HG02973 (cell line): ENCODE results near the gene VDAC1.
"Not testable (repeated sequence)": the region's sequence is repeated elsewhere in the genome, so short reads cannot be mapped to it uniquely, and the experiment has no call there.

Experiments used
- ATAC-seq: cut with Tn5 transposase; IDR thresholded peaks from one replicate; pipeline ENCODE4 v1.9.1; 2021; ENCODE audit warnings: moderate library complexity; ENCODE audit not compliant: unreplicated experiment

VDAC1 gene

DNA sequence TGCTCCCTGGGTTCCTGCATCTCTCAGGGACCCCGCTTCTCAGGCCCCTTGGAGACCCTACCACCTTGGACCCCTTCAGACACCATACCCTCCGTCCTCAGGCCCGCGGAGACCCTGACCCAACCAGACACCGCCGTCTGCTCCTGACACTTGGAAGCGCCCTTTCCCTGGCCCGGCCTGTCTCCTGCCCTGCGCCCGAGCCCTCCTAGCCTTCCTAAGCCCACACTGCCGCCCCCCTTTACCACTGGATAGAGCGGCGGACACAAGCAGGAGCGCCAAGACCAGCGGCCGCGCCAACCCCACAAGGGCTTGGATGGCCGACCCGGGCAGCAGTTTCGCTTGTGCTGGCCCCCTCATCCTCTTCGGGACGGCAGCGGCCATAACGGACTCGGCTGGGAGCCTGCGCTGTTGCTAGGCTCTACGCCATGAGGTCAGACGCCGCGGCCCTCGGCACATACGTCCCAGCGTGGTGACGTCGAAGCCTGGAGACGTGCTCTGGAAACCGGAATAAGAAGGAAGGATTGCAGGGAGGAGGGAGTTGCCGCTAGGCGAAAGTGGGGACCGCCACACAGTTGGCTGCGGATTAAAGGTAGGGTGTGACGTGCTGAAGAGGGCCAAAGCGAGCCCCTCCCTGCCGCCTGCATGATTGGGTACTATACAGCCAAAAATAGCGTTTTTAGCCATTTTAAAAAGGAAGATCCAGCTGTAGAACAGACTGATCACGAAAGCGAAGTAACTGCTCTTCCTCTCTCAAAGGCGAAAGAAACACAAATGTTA lies 36.4 kb downstream of the VDAC1 start, which contains the start of gene C5orf15:
Gene C5orf15, minus strand, starts transcription at position 422 of the 777 bp plus-strand sequence. Its CDS starts 41 bp downstream, at position 381.
- ATAC-seq: peak; percentile 93

DNA sequence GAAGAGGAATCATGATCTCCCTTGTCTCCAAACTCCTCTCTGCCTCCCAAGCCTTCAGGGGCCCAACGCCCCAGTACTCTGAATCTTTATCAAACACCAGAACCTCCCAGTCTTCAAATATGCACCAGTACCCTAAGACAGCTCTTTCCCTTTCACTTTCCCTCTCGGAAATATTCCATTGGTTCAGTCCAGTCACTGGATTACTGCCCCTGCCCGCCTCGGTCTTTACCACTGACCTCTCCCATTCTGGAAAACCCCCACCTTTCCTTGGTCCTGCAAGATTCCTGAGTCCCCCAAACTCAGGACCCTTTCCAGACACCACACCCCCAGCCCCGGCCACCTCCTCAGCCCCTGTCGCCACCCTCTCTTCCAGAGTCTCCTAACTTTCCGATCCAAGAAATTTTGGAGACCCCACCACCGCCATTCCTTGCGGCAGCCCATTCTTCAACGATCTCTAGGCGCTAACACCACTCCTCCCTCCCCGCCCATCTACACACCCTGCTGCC lies 37.0 kb downstream of the VDAC1 start:
- no peak for ATAC-seq

DNA sequence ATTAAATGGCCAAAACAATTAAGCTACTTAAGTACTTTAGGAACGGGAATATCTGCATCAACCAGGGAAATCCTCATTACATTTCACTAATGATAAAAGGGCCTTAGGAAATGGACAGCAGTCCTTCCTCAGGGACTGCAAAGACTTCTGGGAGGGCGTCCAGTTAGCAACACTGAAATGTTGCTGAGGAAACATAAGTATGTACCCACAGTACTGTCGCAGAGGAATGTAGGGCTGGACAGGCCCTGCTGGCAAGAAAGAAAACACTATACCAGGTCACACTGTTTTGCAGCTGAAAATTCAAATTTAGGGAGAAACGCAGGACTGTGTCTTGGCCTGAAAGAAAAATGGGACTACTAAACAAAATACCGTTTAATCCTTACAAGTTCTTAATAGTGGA lies 37.7 kb downstream of the VDAC1 start:
- ATAC-seq: no peak

DNA sequence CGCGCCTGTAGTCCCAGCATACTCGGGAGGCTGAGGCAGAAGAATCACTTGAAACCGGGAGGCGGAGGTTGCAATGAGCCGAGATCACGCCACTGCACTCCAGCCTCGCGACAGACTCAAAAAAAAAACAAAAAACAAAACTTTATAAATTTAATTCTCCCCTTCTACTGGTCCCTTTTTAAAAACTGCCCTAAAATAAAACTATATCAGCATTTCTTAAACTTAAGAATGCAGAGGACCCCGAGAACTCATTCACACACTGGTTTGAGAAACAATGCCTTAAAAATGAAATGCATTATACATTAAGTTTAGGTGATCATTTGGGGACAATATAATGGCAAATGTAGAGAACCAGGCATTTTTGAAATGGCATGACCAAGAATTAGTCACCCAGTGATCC lies 38.7 kb downstream of the VDAC1 start:
- ATAC-seq: no peak

DNA sequence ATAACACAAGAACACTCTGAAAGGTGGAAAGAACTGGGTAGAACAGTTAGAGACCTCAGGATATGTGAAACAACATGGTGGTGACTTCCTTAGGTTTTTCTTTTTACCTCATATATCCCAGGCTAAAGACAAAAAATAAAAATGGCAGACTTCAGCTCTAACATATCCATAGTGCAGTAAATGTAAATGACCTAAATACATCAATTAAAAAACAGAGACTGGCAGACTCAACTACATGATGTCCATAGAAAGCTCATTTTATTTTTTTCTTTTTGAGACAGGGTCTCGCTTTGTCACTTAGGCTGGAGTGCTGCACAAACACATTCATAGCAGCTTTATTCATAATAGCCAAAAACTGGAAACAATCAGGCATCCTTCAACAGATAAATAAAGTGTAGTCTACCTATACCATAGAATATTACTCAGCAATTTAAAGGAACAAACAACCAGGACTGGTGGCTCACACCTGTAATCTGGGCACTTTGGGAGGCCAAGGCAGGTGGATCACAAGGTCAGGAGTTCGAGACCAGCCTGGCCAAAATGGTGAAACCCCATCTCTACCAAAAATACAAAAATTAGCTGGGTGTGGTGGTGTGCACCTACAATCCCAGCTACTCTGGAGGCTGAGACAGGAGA lies 41.2 kb downstream of the VDAC1 start:
- ATAC-seq: no peak

DNA sequence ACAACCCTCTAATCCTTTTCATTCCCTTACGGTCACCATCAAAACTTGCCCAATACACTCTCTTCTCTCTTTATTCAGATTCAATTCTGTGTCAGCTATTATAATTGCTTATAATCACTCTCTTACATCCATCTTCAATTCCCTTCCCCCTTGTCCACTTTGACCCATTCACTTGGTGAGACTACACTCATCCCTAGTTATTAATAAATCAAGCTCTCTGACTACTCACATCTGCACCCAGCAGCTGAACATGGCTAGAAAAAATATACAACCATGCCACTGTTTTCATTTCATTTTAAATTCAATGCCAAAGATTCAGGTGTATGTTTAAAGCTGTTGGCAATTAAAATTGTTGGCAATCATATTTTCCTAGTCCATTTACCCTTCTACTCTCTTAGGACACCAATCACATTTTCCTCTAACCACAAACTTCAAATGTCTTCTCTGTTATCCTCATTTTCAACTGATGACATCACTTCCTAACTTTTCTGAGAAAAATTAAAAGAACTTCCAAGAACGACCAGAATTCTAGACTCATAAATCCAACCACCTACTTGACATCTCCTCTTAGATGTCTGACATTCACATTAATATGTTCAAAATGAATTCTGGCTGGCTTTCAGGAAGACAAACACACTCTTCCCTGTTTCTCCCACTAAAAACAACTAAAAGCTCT lies 41.8 kb downstream of the VDAC1 start:
- no peak for ATAC-seq

DNA sequence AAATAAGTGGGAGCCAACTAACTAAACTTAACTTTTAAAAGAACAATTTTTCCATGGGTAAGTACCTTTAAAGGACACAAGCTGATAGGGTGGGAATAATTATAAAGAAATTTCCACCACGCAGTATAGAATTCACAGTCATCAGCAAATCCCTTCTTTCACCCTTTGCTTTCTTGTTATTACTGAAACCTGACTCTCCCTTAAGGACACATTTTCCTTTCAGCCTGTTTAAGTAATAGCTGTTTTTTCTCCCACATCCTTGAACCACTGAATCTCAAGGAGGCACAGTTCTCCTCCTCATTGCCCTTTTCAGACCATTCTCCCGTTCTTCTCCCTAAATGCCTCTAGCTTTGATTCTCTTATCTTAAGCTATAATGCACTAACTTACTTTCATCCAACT lies 42.6 kb downstream of the VDAC1 start:
- ATAC-seq: no peak

DNA sequence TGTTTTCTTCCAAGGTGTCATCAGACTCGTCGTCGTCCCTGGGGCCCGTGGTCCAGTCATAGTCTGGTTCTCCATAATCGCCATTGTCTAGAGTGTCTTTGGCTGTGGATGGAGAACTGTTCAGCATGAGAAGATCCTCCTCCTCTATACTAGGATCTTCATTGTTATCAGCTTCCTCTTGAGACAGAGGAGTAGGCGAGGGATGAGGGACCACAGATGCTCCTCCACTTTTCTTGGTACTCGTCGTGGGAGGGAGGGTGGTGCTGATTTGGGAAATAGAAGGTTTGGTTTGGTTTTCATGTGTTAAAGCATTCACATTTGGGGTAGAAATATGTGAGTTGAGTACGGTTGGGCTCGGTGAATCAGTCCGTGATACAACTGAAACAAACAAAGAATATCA lies 45.1 kb downstream of the VDAC1 start:
- no peak for ATAC-seq

DNA sequence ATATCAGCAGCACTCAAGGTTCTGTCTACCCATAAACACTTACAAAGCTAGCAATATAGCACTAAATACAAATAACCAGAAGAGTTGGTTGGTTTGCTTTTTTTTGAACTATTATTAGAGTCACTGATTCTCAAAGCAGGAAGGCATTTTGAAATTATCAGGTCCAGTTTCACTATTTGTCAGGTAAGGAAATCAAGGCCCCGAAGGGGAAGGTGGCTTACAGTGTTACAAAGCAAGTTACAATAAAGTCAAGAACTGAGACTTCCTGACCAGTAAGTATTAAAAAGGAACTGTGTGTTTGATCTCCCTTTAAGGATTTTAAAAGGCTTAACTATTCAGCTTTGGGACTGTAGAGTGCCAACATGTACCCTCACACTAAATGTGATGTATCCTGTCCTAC lies 47.2 kb downstream of the VDAC1 start:
- peak; percentile 64 for ATAC-seq

DNA sequence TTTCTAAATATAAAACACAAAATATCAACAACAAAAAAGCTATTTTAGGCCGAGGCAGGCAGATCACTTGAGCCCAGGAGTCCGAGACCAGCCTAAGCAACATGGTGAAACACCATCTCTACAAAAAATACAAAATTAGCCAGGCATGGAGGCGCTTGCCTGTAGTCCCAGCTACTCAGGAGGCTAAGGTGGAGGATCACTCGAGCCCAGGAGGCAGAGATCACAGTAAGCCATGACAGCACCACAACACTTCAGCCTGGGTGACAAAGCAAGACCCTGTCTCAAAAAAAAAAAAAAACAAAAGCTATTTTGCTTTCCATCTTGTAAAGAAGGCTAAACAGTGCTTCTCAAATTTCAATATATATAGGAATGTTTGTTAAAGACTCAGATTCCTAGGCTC lies 47.7 kb downstream of the VDAC1 start:
- ATAC-seq: no peak

DNA sequence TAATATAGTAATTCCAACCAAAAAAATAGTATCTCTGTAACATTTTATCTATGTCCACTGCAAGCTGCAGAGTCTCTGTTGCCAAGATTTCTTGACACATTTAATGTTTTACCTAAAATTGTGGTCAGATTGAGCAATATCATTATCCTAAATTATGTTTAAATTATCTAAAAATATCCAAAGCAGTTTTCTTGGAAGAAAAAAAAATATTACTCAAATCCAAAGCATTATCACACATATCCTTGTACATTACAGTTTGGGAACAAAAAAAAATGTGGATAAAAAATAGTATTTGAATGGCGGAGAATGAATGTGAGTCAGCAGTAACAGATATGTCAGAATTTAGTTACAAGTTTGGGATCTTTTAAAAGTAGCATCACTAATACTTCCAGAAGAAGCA lies 48.6 kb downstream of the VDAC1 start:
- ATAC-seq: not testable (repeated sequence)

DNA sequence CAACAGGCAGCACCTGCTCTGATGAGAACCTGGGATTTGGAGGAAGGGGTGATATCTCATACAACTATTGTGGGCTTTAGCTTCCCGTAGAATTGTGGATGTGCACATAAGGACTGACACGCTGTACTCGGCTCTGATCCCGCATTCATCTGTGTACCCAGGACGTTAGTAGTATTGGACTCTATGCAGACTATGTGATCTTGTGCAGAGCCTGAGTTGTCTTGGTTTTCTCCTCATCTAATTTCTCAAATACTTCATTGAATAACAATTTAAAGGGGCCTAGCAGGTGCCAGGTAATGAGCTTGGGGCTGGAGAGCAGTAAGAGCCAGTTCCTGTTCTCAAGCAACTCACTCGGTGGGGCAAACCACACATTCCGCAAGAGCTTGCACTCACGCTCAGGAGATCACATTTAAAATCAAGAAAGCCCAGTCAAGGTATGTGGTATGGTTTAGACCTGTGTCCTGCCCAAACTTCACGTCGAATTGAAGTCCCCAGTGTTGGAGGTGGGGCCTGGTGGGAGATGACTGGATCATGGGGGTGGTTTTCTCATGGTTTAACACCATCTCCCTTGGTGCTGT lies 51.1 kb downstream of the VDAC1 start:
- no peak for ATAC-seq

DNA sequence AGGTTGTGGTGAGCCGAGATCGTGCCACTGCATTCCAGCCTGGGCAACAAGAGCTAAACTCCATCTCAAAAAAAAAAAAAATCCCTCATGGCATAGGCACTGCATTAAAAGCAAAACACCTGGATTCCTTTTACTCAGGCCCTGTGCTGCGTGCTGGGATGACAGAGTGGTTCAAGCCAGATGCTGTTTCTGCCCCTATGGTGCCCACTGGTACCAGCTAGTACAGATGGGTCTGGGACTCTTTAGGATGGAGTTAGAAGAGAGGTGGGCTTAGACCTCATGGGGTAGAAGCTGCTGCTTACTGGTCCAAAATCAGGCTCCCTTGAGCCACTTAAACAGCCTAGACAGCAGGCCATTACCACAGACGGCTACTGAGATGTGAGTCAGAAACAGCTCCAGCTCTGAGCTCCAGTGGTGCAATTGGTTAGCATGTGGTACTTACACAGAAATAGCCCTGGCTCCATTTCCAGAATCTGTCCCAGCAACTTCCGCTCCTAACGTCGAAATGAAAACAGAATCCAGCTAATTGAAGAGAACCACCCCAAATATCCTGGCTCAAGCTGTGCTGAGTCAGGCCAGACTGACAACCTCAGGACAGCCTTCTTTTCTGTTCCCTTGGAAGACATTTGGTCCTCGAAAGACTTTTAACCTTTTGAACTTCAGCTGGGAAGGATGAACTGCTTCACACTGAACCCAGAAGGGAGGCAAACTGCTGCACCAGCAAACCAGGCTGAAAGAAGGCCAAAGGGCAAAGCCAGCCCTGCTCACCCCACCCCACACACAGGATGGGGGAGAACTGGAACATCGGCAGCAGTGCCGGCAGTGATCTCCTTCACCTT lies 51.8 kb downstream of the VDAC1 start:
- ATAC-seq: no peak

DNA sequence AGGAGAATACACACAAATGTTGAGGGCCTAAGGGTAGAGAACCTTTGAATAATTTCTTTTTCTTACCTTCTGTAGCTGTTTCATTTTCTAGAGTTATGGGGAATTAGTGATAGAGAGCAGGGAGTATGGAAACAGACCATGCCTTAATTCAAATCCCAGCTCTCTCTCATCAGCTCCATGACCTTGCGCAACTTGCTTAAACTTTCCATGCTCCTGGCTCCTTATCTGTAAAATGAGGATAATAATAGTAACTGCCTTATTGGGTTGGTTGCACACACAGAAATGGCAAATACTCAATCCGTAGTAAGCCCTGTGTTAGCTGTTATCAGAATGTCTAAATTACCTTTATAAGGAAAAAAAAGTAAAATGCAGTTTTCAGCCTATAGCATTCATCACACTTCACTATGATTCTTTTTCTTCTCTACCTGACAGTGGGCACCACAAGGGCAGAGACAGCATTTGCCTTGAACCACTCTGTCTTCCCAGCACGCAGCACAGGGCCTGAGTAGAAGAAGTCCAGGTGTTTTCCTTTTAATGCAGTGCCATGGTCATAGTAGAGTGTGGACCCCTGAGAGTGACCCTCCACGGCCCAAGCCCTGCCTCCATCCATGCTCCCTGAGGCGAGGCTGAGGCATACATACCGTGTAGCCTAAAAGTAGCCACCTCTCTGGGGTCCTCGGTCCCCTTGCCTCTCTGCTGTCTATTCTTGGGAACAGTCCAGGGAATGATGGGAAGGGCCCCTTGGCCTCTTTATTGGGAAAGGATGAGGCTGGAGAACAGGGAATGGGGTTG lies 53.8 kb downstream of the VDAC1 start:
- no peak for ATAC-seq

DNA sequence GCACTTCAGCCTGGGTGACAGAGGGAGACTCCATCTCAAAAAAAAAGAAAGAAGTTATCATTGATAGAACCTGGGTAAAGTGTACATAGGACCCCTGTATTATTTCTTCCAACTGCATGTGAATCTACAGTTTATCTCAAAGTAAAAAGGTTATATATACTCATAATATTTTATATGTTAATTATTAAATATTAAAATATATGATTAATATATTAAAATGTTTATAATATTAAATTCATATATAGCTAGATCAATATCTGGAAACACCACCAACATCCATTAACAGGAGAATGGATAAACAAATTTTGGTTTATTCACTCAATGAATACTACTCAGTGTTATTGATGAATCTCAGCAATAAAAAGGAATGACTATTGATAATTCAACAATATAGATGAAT lies 56.1 kb downstream of the VDAC1 start:
- ATAC-seq: no peak

DNA sequence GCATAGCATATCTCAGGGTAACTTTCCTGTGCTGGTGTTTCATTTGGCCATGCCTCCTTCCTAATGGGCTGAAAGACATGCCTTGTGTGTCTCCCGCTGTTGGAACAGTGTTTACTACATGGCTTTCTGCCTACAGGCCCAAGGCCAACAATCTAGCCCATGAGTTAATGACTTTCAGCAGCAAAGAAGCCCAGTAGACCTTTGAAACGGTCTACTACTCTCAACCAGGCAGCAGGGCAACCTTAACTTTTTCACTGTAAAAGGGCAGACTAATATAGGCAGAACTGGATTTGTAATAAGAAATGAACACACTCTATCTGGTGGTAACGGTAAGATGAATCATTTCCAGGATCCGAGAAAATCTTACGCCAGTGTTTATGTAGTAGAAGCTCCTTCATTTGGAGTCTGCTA lies 57.3 kb downstream of the VDAC1 start:
- ATAC-seq: no peak

DNA sequence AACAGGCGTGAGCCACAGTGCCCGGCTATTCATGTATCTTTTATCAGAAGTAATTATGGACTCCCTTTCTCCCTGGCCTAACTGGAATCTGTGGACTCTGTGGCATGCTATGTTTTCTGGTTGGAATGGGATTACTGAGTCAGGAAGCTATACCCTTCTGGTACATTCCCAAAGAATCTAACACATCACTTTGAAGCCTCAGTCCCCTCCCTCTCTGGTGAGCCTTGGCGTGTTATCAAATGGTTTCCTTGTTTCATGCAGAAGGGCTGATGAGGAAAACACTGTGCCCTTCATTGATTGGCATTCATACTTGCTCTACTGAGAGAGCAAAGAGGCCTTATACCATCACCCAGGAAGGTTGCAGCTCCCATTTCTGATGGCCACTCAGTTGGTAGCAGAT lies 59.2 kb downstream of the VDAC1 start:
- no peak for ATAC-seq

DNA sequence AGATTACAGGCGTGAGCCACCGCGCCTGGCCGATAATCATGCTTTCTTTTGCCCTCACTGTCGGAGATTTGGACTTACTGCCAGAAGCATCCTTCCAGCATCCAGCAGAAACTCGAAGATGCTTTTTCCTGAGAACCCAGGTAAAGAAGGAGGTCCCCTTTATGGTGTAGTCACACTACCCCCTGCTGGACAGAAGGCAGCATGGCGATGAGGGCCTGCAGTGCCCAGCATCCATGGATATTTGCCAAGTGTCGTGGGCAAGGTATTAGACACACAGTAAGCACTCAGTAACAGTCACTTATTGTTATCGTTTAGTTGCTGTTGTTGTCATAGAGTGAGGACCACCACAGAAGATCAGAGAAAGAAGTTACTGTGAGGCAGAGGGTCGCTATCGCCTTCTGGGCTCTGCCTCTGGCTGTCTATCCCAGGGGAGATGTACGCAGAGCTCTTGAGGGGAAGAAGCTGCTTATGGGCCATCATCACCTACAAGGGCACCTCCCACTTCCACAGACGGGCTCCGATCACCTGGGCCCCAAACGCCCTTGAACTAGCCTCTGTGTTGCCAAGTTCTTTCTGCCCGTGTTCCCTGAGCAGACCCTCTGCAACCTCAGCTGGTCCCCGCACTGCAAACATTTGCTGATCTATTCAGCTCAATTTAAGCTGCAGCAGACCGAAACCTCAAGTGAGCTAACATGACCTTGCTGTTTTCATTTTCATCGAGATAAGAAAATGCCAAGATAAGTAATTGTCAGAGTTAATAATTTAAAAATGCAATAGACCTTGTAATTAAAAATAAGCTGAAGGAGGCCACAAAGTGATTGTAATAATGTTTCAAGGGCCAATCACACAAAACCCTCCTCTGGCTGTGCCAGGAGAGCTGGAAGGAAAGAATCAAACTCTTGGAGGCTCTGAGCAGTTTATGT lies 60.3 kb downstream of the VDAC1 start:
- ATAC-seq: no peak

DNA sequence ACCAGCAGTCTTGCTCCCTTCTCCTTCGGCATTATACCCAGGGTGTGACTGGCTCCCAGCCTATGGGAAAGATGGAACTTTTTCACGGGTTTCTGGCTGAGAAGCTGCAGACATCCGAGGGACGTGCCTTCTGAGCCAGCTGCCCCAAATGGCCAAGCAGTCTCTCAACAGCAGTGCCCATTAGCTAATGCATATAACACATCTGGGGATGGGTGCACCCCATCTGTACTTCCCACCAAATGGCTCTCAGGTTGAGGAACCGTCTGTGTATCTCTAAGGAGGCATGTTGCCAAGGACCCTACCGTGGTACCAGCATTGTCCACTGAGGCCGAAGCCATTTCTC lies 61.3 kb downstream of the VDAC1 start:
- ATAC-seq: no peak
